Fibroblast of the aortic adventitia (primary cell): ENCODE data around the gene BBS9. TPM values are rescaled to one million over a fixed set of nuclear protein-coding genes. Genes with fewer than 3 reads are reported as not detected.

Experiments used
- DNase-seq: peaks from one replicate; pipeline ENCODE4 v3.0.0-alpha.2; 2010; ENCODE audit warnings: low read depth
- H3K4me3 ChIP-seq: 2 replicates; pipeline ENCODE4 v1.5.1; 2011; ENCODE audit warnings: low read depth, mild to moderate bottlenecking, control low read depth, low read length, moderate library complexity
- total RNA-seq: library from RNA; depleted of rRNA; stranded (reverse); fragments of >200 nt; gene quantifications from 2 replicates; pipeline ENCODE4 v1.2.3, GENCODE V29; 2012; ENCODE audit warnings: low replicate concordance
- TF ChIP-seq, protein P1 (sequence below): IDR thresholded peaks from 2 replicates; pipeline ENCODE4 v1.5.1; 2011; ENCODE audit warnings: mild to moderate bottlenecking, low read length, control low read depth, inconsistent platforms; ENCODE audit not compliant: insufficient read depth

Gene BBS9
- total RNA-seq, 1 donor, result 26.8 TPM

GRCh38 chr7:33601101-33601500 lies 471.7 kb downstream of the BBS9 start:
- H3K4me3 ChIP-seq, result no peak overlapping the region
- DNase-seq, result no peak
- TF ChIP-seq, protein P1, sequence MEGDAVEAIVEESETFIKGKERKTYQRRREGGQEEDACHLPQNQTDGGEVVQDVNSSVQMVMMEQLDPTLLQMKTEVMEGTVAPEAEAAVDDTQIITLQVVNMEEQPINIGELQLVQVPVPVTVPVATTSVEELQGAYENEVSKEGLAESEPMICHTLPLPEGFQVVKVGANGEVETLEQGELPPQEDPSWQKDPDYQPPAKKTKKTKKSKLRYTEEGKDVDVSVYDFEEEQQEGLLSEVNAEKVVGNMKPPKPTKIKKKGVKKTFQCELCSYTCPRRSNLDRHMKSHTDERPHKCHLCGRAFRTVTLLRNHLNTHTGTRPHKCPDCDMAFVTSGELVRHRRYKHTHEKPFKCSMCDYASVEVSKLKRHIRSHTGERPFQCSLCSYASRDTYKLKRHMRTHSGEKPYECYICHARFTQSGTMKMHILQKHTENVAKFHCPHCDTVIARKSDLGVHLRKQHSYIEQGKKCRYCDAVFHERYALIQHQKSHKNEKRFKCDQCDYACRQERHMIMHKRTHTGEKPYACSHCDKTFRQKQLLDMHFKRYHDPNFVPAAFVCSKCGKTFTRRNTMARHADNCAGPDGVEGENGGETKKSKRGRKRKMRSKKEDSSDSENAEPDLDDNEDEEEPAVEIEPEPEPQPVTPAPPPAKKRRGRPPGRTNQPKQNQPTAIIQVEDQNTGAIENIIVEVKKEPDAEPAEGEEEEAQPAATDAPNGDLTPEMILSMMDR, result no peak

DNA sequence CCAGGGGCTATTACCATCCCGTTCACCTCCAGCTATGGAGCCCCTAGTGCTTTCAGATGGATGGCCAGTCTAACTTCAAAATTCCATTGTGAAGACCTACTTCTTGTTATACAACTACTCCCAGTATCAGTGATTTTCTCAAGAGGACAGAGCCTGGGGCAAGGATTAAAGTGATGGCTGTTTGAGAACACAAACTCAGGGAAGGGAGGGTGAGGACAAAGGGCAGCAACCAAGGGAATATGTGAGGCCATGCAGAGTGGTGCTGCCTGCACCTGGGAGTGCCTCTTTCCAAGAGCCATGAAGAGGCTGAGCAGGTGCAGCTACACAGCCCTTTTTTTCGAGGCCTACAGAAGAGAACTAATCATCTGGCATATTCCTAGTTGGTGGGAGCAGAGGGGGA lies 472.5 kb downstream of the BBS9 start:
- TF ChIP-seq, protein P1, result no peak
- no peak overlapping the region for H3K4me3 ChIP-seq
- no peak for DNase-seq

DNA sequence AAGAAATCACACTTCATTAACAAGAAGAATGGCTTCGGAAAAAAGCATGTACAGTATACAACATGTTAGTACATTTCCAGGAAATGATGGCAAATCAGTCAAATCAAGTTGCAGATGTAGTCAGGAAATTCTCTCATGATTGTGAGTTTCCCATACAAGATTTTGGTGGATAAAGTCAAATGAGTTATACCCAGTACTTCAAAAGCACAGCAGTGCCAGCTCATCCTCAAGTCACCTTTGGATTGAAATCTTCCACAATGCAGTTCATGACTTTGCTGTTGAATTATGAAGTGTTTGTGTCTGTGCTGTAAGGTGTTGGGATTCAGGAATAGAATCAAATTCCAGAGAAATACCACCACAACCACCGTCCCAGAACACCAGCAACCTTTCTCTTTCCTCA lies 474.7 kb downstream of the BBS9 start:
- DNase-seq, result no peak
- TF ChIP-seq, protein P1, result no peak
- H3K4me3 ChIP-seq, result no peak overlapping the region

DNA sequence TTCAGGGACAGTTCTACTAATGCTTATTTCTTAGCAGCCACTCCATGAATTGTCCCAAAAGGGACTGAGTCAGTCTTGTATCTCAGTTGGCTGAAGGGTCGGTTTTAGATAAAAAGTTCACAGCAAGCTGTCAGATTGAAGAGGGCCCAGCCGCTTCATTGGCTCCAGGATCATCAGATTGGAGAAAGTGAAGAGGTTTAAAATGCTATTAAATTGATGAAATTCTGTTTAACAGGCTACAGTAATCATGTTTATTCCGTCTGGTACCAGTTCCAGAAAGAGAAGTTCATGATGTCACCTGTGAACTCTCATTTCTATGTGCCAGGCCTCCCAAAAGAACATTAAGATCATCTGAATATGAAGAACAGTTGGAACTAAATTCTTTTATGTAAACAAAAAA lies 481.6 kb downstream of the BBS9 start:
- no peak overlapping the region for H3K4me3 ChIP-seq
- no peak for DNase-seq
- TF ChIP-seq, protein P1, result no peak

DNA sequence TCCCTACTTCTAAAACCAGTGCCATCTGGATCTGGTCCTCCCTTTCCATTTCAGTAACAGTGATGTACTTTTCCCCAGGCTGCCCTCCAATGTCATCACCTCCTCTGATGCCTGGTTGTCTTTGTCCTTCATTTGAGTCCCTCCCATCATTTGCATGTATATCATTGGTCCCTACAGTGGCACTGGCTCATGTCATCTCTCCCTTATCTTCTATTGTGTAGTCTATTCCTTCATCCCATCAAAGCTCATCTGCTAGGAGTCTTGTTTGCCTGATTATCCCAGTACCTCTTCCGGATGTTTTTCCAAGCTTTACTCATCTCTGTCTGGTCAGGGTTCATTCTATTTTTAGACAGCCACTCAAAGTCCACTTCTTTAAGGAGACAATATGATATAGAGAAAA lies 483.1 kb downstream of the BBS9 start:
- no peak overlapping the region for H3K4me3 ChIP-seq
- TF ChIP-seq, protein P1, result no peak
- no peak for DNase-seq

DNA sequence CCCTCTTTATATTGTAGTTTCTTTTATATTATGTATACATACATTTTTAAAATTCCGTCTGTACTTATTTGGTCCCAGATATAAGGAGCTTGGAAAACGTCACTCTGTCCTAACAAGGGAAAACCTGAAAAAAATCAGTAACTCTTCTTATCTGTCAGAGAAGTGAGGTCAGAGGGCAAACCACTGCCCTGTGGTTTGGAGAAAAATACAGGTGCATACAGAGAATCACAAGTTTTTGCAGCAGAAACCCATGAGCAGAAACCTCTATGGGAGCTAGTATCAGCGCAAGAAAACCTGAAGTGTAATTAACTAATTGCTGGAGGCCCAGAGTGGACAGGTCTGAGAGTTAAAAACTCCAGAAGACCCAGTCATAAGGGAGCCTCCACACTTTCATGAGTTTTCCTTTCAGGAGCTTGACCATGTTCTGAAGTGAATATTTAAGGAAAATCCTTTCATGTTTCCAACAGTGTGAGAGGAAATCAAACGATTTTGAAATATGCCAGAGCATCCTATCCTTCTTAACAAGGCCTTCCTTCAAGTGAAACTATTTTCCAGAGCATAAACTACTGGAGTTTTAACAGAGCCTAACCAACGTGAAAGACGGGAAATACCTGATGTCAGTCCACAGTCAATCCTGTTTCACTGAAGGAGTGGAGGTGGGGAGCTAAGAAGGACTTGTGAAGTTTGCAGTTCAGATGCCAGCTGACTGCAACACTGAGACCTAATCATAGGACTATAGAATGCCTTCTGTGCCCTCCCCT lies 485.2 kb downstream of the BBS9 start:
- TF ChIP-seq, protein P1, result no peak
- no peak overlapping the region for H3K4me3 ChIP-seq
- no peak for DNase-seq

DNA sequence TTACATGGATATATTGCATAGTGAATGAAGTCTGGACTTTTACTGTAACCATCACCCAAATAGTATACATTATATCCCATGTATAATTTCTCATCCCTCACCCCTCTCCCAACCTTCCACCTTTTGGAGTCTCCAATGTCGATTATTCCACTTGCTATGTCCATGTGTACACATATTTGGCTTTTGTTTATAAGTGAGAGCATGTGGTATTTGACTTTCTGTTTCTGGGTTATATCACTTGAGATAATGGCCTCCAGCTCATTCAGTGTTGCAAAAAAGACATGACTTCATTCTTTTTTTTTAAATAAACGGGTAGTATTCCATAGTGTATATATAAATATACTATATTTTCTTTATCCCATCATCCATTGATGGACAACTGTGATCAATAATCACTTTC lies 487.4 kb downstream of the BBS9 start:
- no peak for DNase-seq

More for the DNA sequence above, 487.4 kb downstream of the BBS9 start:
- TF ChIP-seq, protein P1, result no peak
- H3K4me3 ChIP-seq, result no peak overlapping the region
